ENCODE results near the gene INTS12. TPM values are rescaled to one million over a fixed set of nuclear protein-coding genes. Genes with fewer than 3 reads are reported as not detected.

INTS12 gene
- total RNA-seq, 1 donor from 2014 or later, result 18.7 TPM

- no peak for DNase-seq (ENCODE audit: low spot score, unreplicated experiment)
- Mint-ChIP-seq H3K4me1 (ENCODE audit: low read depth) (no peaks in the 10 kb centered on the region), H3K4me3 (ENCODE audit: low read depth) (no peak overlapping the region), H3K9me3 (ENCODE audit: low read depth) (no peaks in the 10 kb centered on the region), H3K36me3 (ENCODE audit: insufficient read depth) (peaks cover 11% of the 10 kb centered on the region), H3K27me3 (no peaks in the 10 kb centered on the region), H3K27ac (no peak overlapping the region)
- no peak for TF ChIP-seq CTCF (IDR thresholded peaks at IDR 0.05; ENCODE audit: unreplicated experiment)
Measured at GRCh38 chr4:105686571-105686970, 21.9 kb downstream of the INTS12 start.

GRCh38 chr4:105683038-105683437, 25.5 kb downstream of the INTS12 start:
- Mint-ChIP-seq H3K4me3 (ENCODE audit: low read depth) (no peak overlapping the region), H3K27me3 (no peaks in the 10 kb centered on the region)
- no peak for TF ChIP-seq CTCF (IDR thresholded peaks at IDR 0.05; ENCODE audit: unreplicated experiment)

DNA sequence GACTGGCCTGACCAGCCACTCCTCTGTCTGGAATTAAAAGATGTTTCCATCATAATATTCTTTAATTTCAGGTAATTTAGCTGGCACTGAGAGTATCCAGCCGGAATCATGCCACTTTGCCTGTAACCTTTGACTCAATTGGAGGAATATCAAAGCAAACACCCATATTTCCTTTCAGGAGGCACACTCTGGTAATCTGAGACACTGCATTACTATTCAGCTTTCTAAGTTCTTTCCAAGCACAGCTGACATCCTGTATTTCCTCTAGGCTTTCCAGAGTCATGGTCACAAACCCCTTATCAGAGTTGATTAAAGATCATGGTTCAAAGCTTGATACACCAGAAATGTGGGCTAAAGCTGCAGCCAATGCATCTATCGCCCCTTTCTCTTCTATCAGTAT, 29.3 kb downstream of the INTS12 start:
- Mint-ChIP-seq H3K27me3 (no peaks in the 10 kb centered on the region), H3K4me1 (ENCODE audit: low read depth) (no peaks in the 10 kb centered on the region), H3K9me3 (ENCODE audit: low read depth) (no peaks in the 10 kb centered on the region), H3K36me3 (ENCODE audit: insufficient read depth) (peaks cover 4% of the 10 kb centered on the region), H3K27ac (no peak overlapping the region), H3K4me3 (ENCODE audit: low read depth) (no peak overlapping the region)
- DNase-seq (ENCODE audit: low spot score, unreplicated experiment), result no peak
- no peak for TF ChIP-seq CTCF (IDR thresholded peaks at IDR 0.05; ENCODE audit: unreplicated experiment)

More at GRCh38 chr4:105683038-105683437, 25.5 kb downstream of the INTS12 start:
- Mint-ChIP-seq H3K36me3 (ENCODE audit: insufficient read depth) (peaks cover 6% of the 10 kb centered on the region), H3K27ac (no peak overlapping the region), H3K9me3 (ENCODE audit: low read depth) (no peaks in the 10 kb centered on the region), H3K4me1 (ENCODE audit: low read depth) (no peaks in the 10 kb centered on the region)
- no peak for DNase-seq (ENCODE audit: low spot score, unreplicated experiment)

- no peak for DNase-seq (ENCODE audit: low spot score, unreplicated experiment)
- no peak for TF ChIP-seq CTCF (IDR thresholded peaks at IDR 0.05; ENCODE audit: unreplicated experiment)
- Mint-ChIP-seq H3K36me3 (ENCODE audit: insufficient read depth) (peaks cover 4% of the 10 kb centered on the region), H3K4me3 (ENCODE audit: low read depth) (no peak overlapping the region), H3K9me3 (ENCODE audit: low read depth) (no peaks in the 10 kb centered on the region), H3K4me1 (ENCODE audit: low read depth) (no peaks in the 10 kb centered on the region), H3K27ac (no peak overlapping the region), H3K27me3 (no peaks in the 10 kb centered on the region)
Measured at GRCh38 chr4:105677709-105678108, 30.8 kb downstream of the INTS12 start.

- Mint-ChIP-seq H3K9me3 (ENCODE audit: low read depth) (no peaks in the 10 kb centered on the region), H3K27me3 (no peaks in the 10 kb centered on the region), H3K36me3 (ENCODE audit: insufficient read depth) (no peaks in the 10 kb centered on the region)
Measured at GRCh38 chr4:105674011-105674410, 34.5 kb downstream of the INTS12 start.

More at GRCh38 chr4:105674011-105674410, 34.5 kb downstream of the INTS12 start:
- Mint-ChIP-seq H3K4me3 (ENCODE audit: low read depth) (no peak overlapping the region), H3K4me1 (ENCODE audit: low read depth) (no peaks in the 10 kb centered on the region), H3K27ac (no peak overlapping the region)
- DNase-seq (ENCODE audit: low spot score, unreplicated experiment), result no peak
- no peak for TF ChIP-seq CTCF (IDR thresholded peaks at IDR 0.05; ENCODE audit: unreplicated experiment)
